WERI-Rb-1 (cell line): Measurements from ENCODE around the gene ZNF227.

Source experiments
- DNase-seq: peaks from one replicate; pipeline ENCODE4 v3.0.0-alpha.2; 2020
- H3K27ac ChIP-seq: fragments of 250-450 bp; sonication (Bioruptor Pico); 2 replicates; pipeline ENCODE4 v1.5.1; 2020; ENCODE audit warnings: mild to moderate bottlenecking, moderate library complexity
- H3K27me3 ChIP-seq: fragments of 250-450 bp; sonication (Bioruptor Pico); 2 replicates; pipeline ENCODE4 v1.5.1; 2021; ENCODE audit warnings: mild to moderate bottlenecking, low read depth, moderate library complexity; ENCODE audit not compliant: insufficient read depth, severe bottlenecking
- H3K36me3 ChIP-seq: fragments of 250-450 bp; sonication (Bioruptor Pico); 2 replicates; pipeline ENCODE4 v1.5.1; 2020; ENCODE audit warnings: mild to moderate bottlenecking, moderate library complexity
- H3K4me3 ChIP-seq: 2 replicates; pipeline ENCODE4 v1.5.1; 2011; ENCODE audit warnings: low read depth, mild to moderate bottlenecking, control low read depth, low read length
- H3K9me3 ChIP-seq: fragments of 250-450 bp; sonication (Bioruptor Pico); 2 replicates; pipeline ENCODE4 v1.5.1; 2021; ENCODE audit warnings: mild to moderate bottlenecking, moderate library complexity; ENCODE audit not compliant: severe bottlenecking
- CTCF ChIP-seq: IDR thresholded peaks from 2 replicates; pipeline ENCODE4 v1.5.1; 2011; ENCODE audit warnings: low read depth, mild to moderate bottlenecking, control low read depth, inconsistent platforms, low read length

The ZNF227 gene

GRCh38 chr19:44180968-44181367 is 31.4 kb upstream of the ZNF227 start:
- Histone ChIP-seq H3K9me3 (peaks cover 4% of the 10 kb centered on the region), H3K27me3 (no peaks in the 10 kb centered on the region), H3K27ac (no peak overlapping the region), H3K4me3 (no peak overlapping the region), H3K36me3 (peaks cover 15% of the 10 kb centered on the region)
- DNase-seq, result no peak
- TF ChIP-seq CTCF, result no peak

GRCh38 chr19:44182145-44182544 is 30.2 kb upstream of the ZNF227 start:
- TF ChIP-seq CTCF, result no peak
- Histone ChIP-seq H3K4me3 (no peak overlapping the region), H3K27ac (no peak overlapping the region), H3K27me3 (no peaks in the 10 kb centered on the region), H3K9me3 (no peaks in the 10 kb centered on the region), H3K36me3 (peaks cover 5% of the 10 kb centered on the region)
- no peak for DNase-seq

GRCh38 chr19:44190020-44190419 is 22.3 kb upstream of the ZNF227 start:
- Histone ChIP-seq H3K36me3 (no peaks in the 10 kb centered on the region), H3K27me3 (no peaks in the 10 kb centered on the region), H3K27ac (no peak overlapping the region), H3K4me3 (no peak overlapping the region), H3K9me3 (no peaks in the 10 kb centered on the region)
- no peak for DNase-seq
- no peak for TF ChIP-seq CTCF

- H3K27me3 ChIP-seq, result no peaks in the 10 kb centered on the region
- DNase-seq, result no peak
- H3K9me3 ChIP-seq, result no peaks in the 10 kb centered on the region
- H3K4me3 ChIP-seq, result no peak overlapping the region
- no peaks in the 10 kb centered on the region for H3K36me3 ChIP-seq
- no peak overlapping the region for H3K27ac ChIP-seq
- TF ChIP-seq CTCF, result no peak
These were observed 20.2 kb upstream of the ZNF227 start for GRCh38 chr19:44192127-44192526.

GRCh38 chr19:44196772-44197171 is 15.6 kb upstream of the ZNF227 start:
- DNase-seq, result no peak
- Histone ChIP-seq H3K9me3 (no peaks in the 10 kb centered on the region), H3K27ac (no peak overlapping the region), H3K36me3 (no peaks in the 10 kb centered on the region), H3K27me3 (no peaks in the 10 kb centered on the region), H3K4me3 (no peak overlapping the region)
- TF ChIP-seq CTCF, result no peak

- H3K9me3 ChIP-seq, result peaks cover 7% of the 10 kb centered on the region
- H3K36me3 ChIP-seq, result no peaks in the 10 kb centered on the region
- no peaks in the 10 kb centered on the region for H3K27me3 ChIP-seq
- DNase-seq, result no peak
- H3K27ac ChIP-seq, result no peak overlapping the region
- TF ChIP-seq CTCF, result no peak
- H3K4me3 ChIP-seq, result no peak overlapping the region
These were observed 9.9 kb upstream of the ZNF227 start for GRCh38 chr19:44202470-44202869.
